Stimulated activated CD4-positive, alpha-beta T cell treated with anti-CD3 and anti-CD28 coated beads, TNF-alpha, amount 100 ng/mL, for 24 hours (primary cell): ENCODE measurements around the gene ST3GAL4.

ENCODE experiments used
- DNase-seq, 3 experiments: peaks; one replicate each; pipeline ENCODE4 v3.0.0-alpha.2; 2020; ENCODE audit warnings: low read depth in 3 of 3

The ST3GAL4 gene

GRCh38 chr11:126424471-126425039 lies 69.1 kb downstream of the ST3GAL4 start:
- no peak for DNase-seq

- DNase-seq: no peak
Observed at GRCh38 chr11:126426106-126426505, 70.6 kb downstream of the ST3GAL4 start.

- no peak for DNase-seq
Observed at GRCh38 chr11:126426820-126427749, 71.6 kb downstream of the ST3GAL4 start.

GRCh38 chr11:126430581-126431335 lies 75.3 kb downstream of the ST3GAL4 start:
- no peak for DNase-seq

- no peak for DNase-seq
Observed at GRCh38 chr11:126431401-126432064, 76.0 kb downstream of the ST3GAL4 start.

GRCh38 chr11:126432065-126432461 lies 76.6 kb downstream of the ST3GAL4 start:
- DNase-seq: no peak

- no peak for DNase-seq
Observed at GRCh38 chr11:126432525-126432924, 77.0 kb downstream of the ST3GAL4 start.

- DNase-seq: no peak
Observed at GRCh38 chr11:126433244-126433846, 77.9 kb downstream of the ST3GAL4 start.

GRCh38 chr11:126433989-126434949 lies 78.8 kb downstream of the ST3GAL4 start:
- no peak for DNase-seq

GRCh38 chr11:126434950-126435335 lies 79.5 kb downstream of the ST3GAL4 start:
- DNase-seq: no peak

GRCh38 chr11:126436209-126436755 lies 80.8 kb downstream of the ST3GAL4 start:
- no peak for DNase-seq

GRCh38 chr11:126437731-126438130 lies 82.2 kb downstream of the ST3GAL4 start:
- no peak for DNase-seq

- DNase-seq: no peak
Observed at GRCh38 chr11:126438272-126438671, 82.8 kb downstream of the ST3GAL4 start.

GRCh38 chr11:126438691-126439090 lies 83.2 kb downstream of the ST3GAL4 start:
- no peak for DNase-seq

- DNase-seq: no peak
Observed at GRCh38 chr11:126440276-126440675, 84.8 kb downstream of the ST3GAL4 start.

- peak; percentile 52 to 71 (median 57) for DNase-seq
Observed at GRCh38 chr11:126440792-126441514, 85.5 kb downstream of the ST3GAL4 start.

GRCh38 chr11:126443120-126443519 lies 87.6 kb downstream of the ST3GAL4 start:
- DNase-seq: no peak

- DNase-seq: no peak
Observed at GRCh38 chr11:126444072-126444471, 88.6 kb downstream of the ST3GAL4 start.

GRCh38 chr11:126446581-126446980 lies 91.1 kb downstream of the ST3GAL4 start:
- no peak for DNase-seq
